AG04449 (cell line): ENCODE measurements around the gene NLRP7.

Source experiments
- CTCF ChIA-PET: fragments of 350-600 bp; formaldehyde crosslinking; extraction: SDS; loops from one replicate; lab custom pipeline; 2021; ENCODE audit warnings: antibody characterized with exemption; lab: Yijun Ruan, JAX
- POLR2A ChIA-PET: fragments of 400-600, 350-600 bp; formaldehyde crosslinking; extraction: SDS; loops from one replicate; lab custom pipeline; 2020; ENCODE audit warnings: antibody characterized with exemption, inconsistent platforms; lab: Yijun Ruan, JAX
- DNase-seq: peaks from one replicate; pipeline ENCODE4 v3.0.0-alpha.2; 2010; ENCODE audit warnings: low read depth, low spot score
- H3K4me3 ChIP-seq: 2 replicates; pipeline ENCODE4 v1.5.1; 2011; ENCODE audit warnings: low read depth, mild to moderate bottlenecking, control low read depth, low read length
- CTCF ChIP-seq: IDR thresholded peaks from one replicate; pipeline ENCODE4 v1.5.1; 2011; ENCODE audit warnings: mild to moderate bottlenecking, moderate library complexity, low read length, control low read depth, inconsistent platforms; ENCODE audit not compliant: insufficient read depth; ENCODE audit errors: missing control alignments

The NLRP7 gene

DNA sequence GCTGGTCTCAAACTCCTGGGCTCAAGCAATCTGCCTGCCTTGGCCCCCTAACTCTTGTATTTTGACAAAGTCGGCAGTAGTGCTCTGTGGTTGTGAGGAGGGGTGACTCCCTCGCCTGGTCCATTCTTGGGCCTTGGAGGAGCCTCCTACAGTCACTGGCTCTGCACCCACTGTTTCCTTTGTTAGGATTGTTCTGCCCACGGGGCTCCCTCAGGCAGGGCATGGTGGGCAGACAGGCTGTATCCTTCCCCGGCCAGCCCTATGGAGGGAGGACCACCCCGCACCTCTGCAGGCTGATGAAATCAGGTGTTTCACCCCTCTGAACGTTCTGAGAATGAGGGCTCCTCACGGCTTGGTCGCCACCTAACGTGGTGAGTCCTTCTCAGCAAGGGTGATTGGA lies 64.1 kb downstream of the NLRP7 start:
- ChIA-PET POLR2A (no interaction called here), CTCF (no interaction called here)
- no peak for DNase-seq
- no peak for TF ChIP-seq CTCF
- no peak overlapping the region for H3K4me3 ChIP-seq

- ChIA-PET POLR2A (no interaction called here), CTCF (no interaction called here)
- no peak for DNase-seq
- no peak overlapping the region for H3K4me3 ChIP-seq
- TF ChIP-seq CTCF: no peak
Observed at GRCh38 chr19:54882758-54883157, 64.6 kb downstream of the NLRP7 start.

DNA sequence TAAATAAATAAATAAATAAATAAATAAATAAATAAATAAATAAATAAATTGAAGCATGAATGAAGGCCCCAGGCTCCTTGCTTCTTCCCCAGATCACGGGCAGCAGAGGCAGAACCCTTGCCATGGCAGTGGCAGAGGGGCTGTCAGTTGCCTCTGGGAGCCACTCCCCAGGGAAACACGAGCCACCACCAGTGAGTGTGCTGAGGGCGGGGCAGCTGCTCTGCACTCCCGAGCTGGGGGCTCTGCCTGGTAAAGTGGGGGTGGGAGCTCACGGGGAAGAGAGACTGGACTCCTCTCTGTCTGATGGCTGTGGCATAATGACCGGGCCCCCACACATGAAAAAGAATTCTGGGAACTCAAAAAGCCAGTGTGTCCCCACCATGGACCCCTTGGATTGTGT lies 65.4 kb downstream of the NLRP7 start:
- no peak for DNase-seq
- CTCF ChIA-PET: no interaction called here
- POLR2A ChIA-PET: no interaction called here
- no peak overlapping the region for H3K4me3 ChIP-seq
- no peak for TF ChIP-seq CTCF

- TF ChIP-seq CTCF: no peak
- ChIA-PET POLR2A (no interaction called here), CTCF (no interaction called here)
- DNase-seq: no peak
- no peak overlapping the region for H3K4me3 ChIP-seq
Observed at GRCh38 chr19:54877471-54877870, 69.9 kb downstream of the NLRP7 start.

DNA sequence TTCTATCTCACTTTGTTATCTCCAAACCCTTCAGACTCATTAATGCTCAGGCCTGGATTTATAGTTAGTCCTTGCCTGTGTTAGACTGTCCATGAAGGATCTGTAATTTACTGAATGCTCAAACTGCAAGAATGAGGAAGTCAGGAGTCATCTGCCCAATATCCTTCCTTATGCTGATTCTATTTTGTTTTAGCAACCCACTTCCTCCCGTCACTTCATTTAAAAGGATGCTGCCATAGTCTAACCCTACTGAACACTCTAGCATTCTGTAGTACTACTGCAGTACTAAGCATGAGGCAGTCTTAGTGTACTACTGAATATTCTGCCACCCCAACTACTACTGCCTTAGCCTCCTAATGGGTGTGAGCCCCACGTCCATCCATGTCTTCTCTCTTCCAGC lies 71.8 kb downstream of the NLRP7 start:
- ChIA-PET POLR2A (no interaction called here), CTCF (no interaction called here)
- no peak for DNase-seq

GRCh38 chr19:54873990-54874389 lies 73.3 kb downstream of the NLRP7 start, which contains the start of gene FCAR:
FCAR (plus strand) TSS chr19:54874235; CDS start chr19:54874290, 55 bp downstream.
- H3K4me3 ChIP-seq: no peak within 1 kb of the TSS
- TF ChIP-seq CTCF: no peak
- no peak for DNase-seq
- CTCF ChIA-PET: no interaction called here
- POLR2A ChIA-PET: no interaction called here

More for the DNA sequence above, 71.8 kb downstream of the NLRP7 start:
- no peak overlapping the region for H3K4me3 ChIP-seq
- no peak for TF ChIP-seq CTCF
